ENCODE data around the gene PTPRN2. TPM values are rescaled to one million over a fixed set of nuclear protein-coding genes. Genes with fewer than 3 reads are reported as not detected.

The PTPRN2 gene
- total RNA-seq, 1 experiment from 2014 or later: 2.1 TPM

- H3K9me2 ChIP-seq (ENCODE audit: insufficient read depth): no peaks in the 10 kb centered on the region
- ChIA-PET RAD21 (ENCODE audit: low non-redundant PET in 1 of 2, low total read pairs in 2 of 2, uncharacterized antibody in 2 of 2, unreplicated experiment in 2 of 2) (no interaction called here), CTCF (no interaction called here), POLR2A (no interaction called here)
- H3K9ac ChIP-seq (ENCODE audit: low read length): no peak overlapping the region
- H3K9me3 ChIP-seq (ENCODE audit: control insufficient read depth in 1 of 2, insufficient read depth in 1 of 2, low read depth in 1 of 2, low read length in 2 of 2): no peaks in the 10 kb centered on the region
- DNase-seq (ENCODE audit: low read depth, low spot score) (no peak), ATAC-seq (no peak)
- H3K4me1 ChIP-seq (ENCODE audit: control insufficient read depth in 1 of 2, insufficient read depth in 2 of 2, low read length in 2 of 2): no peaks in the 10 kb centered on the region
- no peaks in the 10 kb centered on the region; the same call in 1 of the 2 replicates for H3K27me3 ChIP-seq (ENCODE audit: insufficient read depth, low read length)
- no peak for TF ChIP-seq POLR2AphosphoS5 (IDR thresholded peaks at IDR 0.05; ENCODE audit: low read depth, low read length)
- BruUV-seq (replicated peaks): no TSS peak
- H3K36me3 ChIP-seq (ENCODE audit: control insufficient read depth in 1 of 2, insufficient read depth in 2 of 2, low read length in 2 of 2): no peaks in the 10 kb centered on the region
- no peaks in the 10 kb centered on the region for H3K79me2 ChIP-seq (ENCODE audit: insufficient read depth, low read length)
- H3K4me2 ChIP-seq (ENCODE audit: low read length): no peak overlapping the region
- no peaks in the 10 kb centered on the region for H4K20me1 ChIP-seq (ENCODE audit: insufficient read depth)
- H2AFZ ChIP-seq (ENCODE audit: low read depth, low read length, poor library complexity, severe bottlenecking): no peak overlapping the region
- no peak overlapping the region for H3K27ac ChIP-seq (ENCODE audit: low read depth, low read length)
- intact Hi-C loops (cut with micrococcal nuclease): no loop called here
- no peak overlapping the region for H3K4me3 ChIP-seq (replicated peaks in 1 of 2; ENCODE audit: low read depth in 1 of 2, low read length in 2 of 2)
Observed at GRCh38 chr7:158030071-158030470, 557.6 kb downstream of the PTPRN2 start.

- H3K4me3 ChIP-seq (replicated peaks in 1 of 2; ENCODE audit: low read depth in 1 of 2, low read length in 2 of 2): no peak overlapping the region
- H4K20me1 ChIP-seq (ENCODE audit: insufficient read depth): no peaks in the 10 kb centered on the region
- no peaks in the 10 kb centered on the region for H3K9me3 ChIP-seq (ENCODE audit: control insufficient read depth in 1 of 2, insufficient read depth in 1 of 2, low read depth in 1 of 2, low read length in 2 of 2)
- RAD21 ChIA-PET (ENCODE audit: low non-redundant PET in 1 of 2, low total read pairs in 2 of 2, uncharacterized antibody in 2 of 2, unreplicated experiment in 2 of 2): no interaction called here
- TF ChIP-seq CBX3 (IDR thresholded peaks at IDR 0.05; ENCODE audit: low read depth) (no peak), SIN3A (IDR thresholded peaks at IDR 0.05; ENCODE audit: low read depth) (no peak), TCF7L2 (IDR thresholded peaks at IDR 0.05; ENCODE audit: borderline replicate concordance, extremely low read depth, insufficient read depth, insufficient read length) (no peak), ZFX (IDR thresholded peaks at IDR 0.05) (no peak), EGR1 (IDR thresholded peaks at IDR 0.05; ENCODE audit: low read depth) (no peak), ELF1 (IDR thresholded peaks at IDR 0.05; ENCODE audit: borderline replicate concordance, low read depth) (no peak)
- H3K4me1 ChIP-seq (ENCODE audit: control insufficient read depth in 1 of 2, insufficient read depth in 2 of 2, low read length in 2 of 2): no peaks in the 10 kb centered on the region
- H3K27me3 ChIP-seq (ENCODE audit: insufficient read depth, low read length): no peaks in the 10 kb centered on the region
- no peaks in the 10 kb centered on the region for H3K79me2 ChIP-seq (ENCODE audit: insufficient read depth, low read length)
- H2AFZ ChIP-seq (ENCODE audit: low read depth, low read length, poor library complexity, severe bottlenecking): no peak overlapping the region
- POLR2A ChIA-PET: no interaction called here
- no peaks in the 10 kb centered on the region for H3K36me3 ChIP-seq (ENCODE audit: control insufficient read depth in 1 of 2, insufficient read depth in 2 of 2, low read length in 2 of 2)
- intact Hi-C loops (cut with micrococcal nuclease): no loop called here
- no peak for DNase-seq (ENCODE audit: low read depth, low spot score)
- no peaks in the 10 kb centered on the region for H3K9me2 ChIP-seq (ENCODE audit: insufficient read depth)
- no peak overlapping the region for H3K9ac ChIP-seq (ENCODE audit: low read length)
- H3K27ac ChIP-seq (ENCODE audit: low read depth, low read length): no peak overlapping the region
- H3K4me2 ChIP-seq (ENCODE audit: low read length): no peak overlapping the region
- BruUV-seq (replicated peaks): no TSS peak
- no peak for ATAC-seq
- CTCF ChIA-PET: no interaction called here
Observed at GRCh38 chr7:158029509-158029908, 558.1 kb downstream of the PTPRN2 start.
